Peyer's patch (tissue), 4 donors: ENCODE data around the gene CRELD2.

ENCODE experiments used
- POLR2A ChIP-seq, 2 donors: fragments of 450-650 bp; IDR thresholded peaks; one replicate each; pipeline ENCODE4 v1.5.1; 2017; ENCODE audit warnings: antibody characterized with exemption in 2 of 2, mild to moderate bottlenecking in 2 of 2, moderate library complexity in 2 of 2
- TF ChIP-seq, protein P1 (sequence below), 6 experiments: fragments of 450-650 bp in 4 of 6; fragments of 200-600 bp in 2 of 6; sonication (generic) in 1 of 6; IDR thresholded peaks; one replicate each; pipeline ENCODE4 v1.5.1; 2017 to 2019; ENCODE audit warnings: antibody characterized with exemption in 6 of 6, mild to moderate bottlenecking in 3 of 6, moderate library complexity in 1 of 6

DNA sequence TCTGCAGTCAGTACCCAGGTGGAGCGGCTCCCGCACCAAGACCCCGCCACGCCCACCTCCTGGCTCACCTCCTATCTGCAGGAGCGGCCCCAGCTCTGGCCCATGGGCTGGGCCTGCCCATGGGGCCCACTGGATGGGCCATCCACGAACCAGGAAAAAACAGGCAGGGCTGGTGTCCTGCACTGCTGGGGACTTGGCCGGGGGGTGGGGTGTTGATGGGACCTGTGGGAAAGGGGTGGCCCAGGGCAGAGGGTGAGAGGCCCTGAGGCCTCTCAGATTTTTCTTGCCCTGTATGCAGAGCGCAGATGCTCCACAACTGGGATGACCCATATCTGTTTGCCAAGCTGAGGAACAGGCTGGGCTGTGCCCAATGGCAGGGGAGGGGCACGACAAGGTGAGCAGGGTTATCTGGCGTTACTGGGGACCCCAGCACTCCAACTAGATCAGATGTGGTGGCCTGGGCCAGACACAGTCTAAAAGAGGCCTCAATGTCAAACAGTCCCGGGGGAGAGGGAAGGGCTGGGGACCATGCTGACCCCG is 39.5 kb downstream of the CRELD2 start:
- TF ChIP-seq, protein P1, sequence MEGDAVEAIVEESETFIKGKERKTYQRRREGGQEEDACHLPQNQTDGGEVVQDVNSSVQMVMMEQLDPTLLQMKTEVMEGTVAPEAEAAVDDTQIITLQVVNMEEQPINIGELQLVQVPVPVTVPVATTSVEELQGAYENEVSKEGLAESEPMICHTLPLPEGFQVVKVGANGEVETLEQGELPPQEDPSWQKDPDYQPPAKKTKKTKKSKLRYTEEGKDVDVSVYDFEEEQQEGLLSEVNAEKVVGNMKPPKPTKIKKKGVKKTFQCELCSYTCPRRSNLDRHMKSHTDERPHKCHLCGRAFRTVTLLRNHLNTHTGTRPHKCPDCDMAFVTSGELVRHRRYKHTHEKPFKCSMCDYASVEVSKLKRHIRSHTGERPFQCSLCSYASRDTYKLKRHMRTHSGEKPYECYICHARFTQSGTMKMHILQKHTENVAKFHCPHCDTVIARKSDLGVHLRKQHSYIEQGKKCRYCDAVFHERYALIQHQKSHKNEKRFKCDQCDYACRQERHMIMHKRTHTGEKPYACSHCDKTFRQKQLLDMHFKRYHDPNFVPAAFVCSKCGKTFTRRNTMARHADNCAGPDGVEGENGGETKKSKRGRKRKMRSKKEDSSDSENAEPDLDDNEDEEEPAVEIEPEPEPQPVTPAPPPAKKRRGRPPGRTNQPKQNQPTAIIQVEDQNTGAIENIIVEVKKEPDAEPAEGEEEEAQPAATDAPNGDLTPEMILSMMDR (IDR thresholded peaks at IDR 0.05) = no peak
- no peak for TF ChIP-seq POLR2A (IDR thresholded peaks at IDR 0.05)
